ENCODE measurements around the gene ESRP2.

Gene ESRP2

DNA sequence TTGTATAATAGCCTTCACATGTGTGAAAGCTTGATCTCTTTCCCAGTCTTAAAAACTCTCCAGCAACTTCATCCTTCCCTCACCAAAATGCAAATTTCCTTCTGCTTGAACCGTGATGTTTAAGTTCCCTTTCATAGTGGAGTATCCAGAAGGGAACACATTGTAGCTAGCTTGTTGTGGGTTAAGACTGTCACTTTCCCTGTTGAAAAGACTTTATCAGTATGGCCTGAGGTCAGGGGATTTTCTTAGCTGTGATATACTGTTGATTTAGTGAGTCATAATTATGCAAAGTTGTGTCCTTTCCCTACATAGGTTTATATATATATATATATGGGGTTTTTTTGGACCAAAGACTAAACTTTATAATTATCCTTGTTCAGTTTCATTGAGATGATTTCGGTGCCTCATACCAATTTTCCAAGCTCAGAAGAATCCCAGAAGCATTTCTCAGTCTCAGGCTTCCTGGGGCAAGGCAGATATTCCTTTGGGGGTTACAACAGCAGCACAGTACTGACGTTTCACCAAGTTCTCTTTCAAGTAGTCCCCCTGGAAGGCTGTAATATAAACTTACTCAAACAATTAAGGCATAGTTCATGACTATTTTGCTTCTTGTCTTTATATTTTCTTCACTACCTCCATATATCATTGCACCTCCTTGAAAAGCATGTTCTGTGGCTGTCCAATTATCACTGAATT lies 35.7 kb downstream of the ESRP2 start:
- TF ChIP-seq EP300 (IDR thresholded peaks at IDR 0.05; ENCODE audit: borderline replicate concordance) (no peak), FOXM1 (IDR thresholded peaks at IDR 0.05; ENCODE audit: borderline replicate concordance, low read depth) (no peak), NFIC (IDR thresholded peaks at IDR 0.05) (no peak), CREB1 (IDR thresholded peaks at IDR 0.05; ENCODE audit: low read depth) (no peak), TEAD4 (IDR thresholded peaks at IDR 0.05) (no peak), EGR1 (IDR thresholded peaks at IDR 0.05) (no peak), YY1 (IDR thresholded peaks at IDR 0.05; ENCODE audit: low read depth) (no peak), RAD21 (IDR thresholded peaks at IDR 0.05; ENCODE audit: low read depth) (no peak), TCF12 (IDR thresholded peaks at IDR 0.05; ENCODE audit: low read depth) (no peak), REST (IDR thresholded peaks at IDR 0.05; ENCODE audit: low read depth) (no peak), ZBTB7A (IDR thresholded peaks at IDR 0.05; ENCODE audit: low read depth) (no peak), TAF1 (IDR thresholded peaks at IDR 0.05; ENCODE audit: low read depth) (no peak), CEBPB (IDR thresholded peaks at IDR 0.05) (no peak), MAX (IDR thresholded peaks at IDR 0.05) (no peak)
- TF ChIP-seq, protein P1, sequence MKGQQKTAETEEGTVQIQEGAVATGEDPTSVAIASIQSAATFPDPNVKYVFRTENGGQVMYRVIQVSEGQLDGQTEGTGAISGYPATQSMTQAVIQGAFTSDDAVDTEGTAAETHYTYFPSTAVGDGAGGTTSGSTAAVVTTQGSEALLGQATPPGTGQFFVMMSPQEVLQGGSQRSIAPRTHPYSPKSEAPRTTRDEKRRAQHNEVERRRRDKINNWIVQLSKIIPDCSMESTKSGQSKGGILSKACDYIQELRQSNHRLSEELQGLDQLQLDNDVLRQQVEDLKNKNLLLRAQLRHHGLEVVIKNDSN (IDR thresholded peaks at IDR 0.05) = no peak

GRCh38 chr16:68197250-68197649 lies 38.7 kb downstream of the ESRP2 start:
- TF ChIP-seq TAF1 (IDR thresholded peaks at IDR 0.05; ENCODE audit: low read depth) (no peak), MAX (IDR thresholded peaks at IDR 0.05) (no peak), TCF12 (IDR thresholded peaks at IDR 0.05; ENCODE audit: low read depth) (no peak), NFIC (IDR thresholded peaks at IDR 0.05) (no peak), EGR1 (IDR thresholded peaks at IDR 0.05) (no peak), CREB1 (IDR thresholded peaks at IDR 0.05; ENCODE audit: low read depth) (no peak), CEBPB (IDR thresholded peaks at IDR 0.05) (no peak), FOXM1 (IDR thresholded peaks at IDR 0.05; ENCODE audit: borderline replicate concordance, low read depth) (no peak), ZBTB7A (IDR thresholded peaks at IDR 0.05; ENCODE audit: low read depth) (no peak), REST (IDR thresholded peaks at IDR 0.05; ENCODE audit: low read depth) (no peak), RAD21 (IDR thresholded peaks at IDR 0.05; ENCODE audit: low read depth) (no peak), EP300 (IDR thresholded peaks at IDR 0.05; ENCODE audit: borderline replicate concordance) (no peak), YY1 (IDR thresholded peaks at IDR 0.05; ENCODE audit: low read depth) (no peak)
- TF ChIP-seq, protein P1 (IDR thresholded peaks at IDR 0.05) = no peak

DNA sequence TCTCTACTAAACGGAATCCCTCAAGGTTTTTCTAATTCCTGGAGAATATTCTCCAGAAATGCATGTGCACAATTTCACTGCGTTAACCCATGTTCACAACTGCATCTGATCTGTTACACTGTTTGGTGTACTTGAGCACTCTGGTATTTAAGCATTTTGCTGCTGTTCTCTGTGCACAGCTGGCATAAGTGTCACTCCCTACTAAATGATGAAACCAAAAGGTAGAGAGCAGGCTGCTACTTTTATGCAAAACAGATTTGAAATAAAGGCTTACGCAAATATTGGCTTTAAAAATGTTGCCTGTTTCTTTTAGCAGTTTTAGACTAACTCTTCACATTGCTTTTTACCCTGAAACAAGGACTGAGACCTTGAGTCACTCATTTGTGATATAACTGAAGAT lies 41.7 kb downstream of the ESRP2 start:
- TF ChIP-seq, protein P1 (IDR thresholded peaks at IDR 0.05) = no peak
- TF ChIP-seq TCF12 (IDR thresholded peaks at IDR 0.05; ENCODE audit: low read depth) (no peak), TAF1 (IDR thresholded peaks at IDR 0.05; ENCODE audit: low read depth) (no peak), ZBTB7A (IDR thresholded peaks at IDR 0.05; ENCODE audit: low read depth) (no peak), RAD21 (IDR thresholded peaks at IDR 0.05; ENCODE audit: low read depth) (no peak), FOXM1 (IDR thresholded peaks at IDR 0.05; ENCODE audit: borderline replicate concordance, low read depth) (no peak), EGR1 (IDR thresholded peaks at IDR 0.05) (no peak), TEAD4 (IDR thresholded peaks at IDR 0.05) (no peak), REST (IDR thresholded peaks at IDR 0.05; ENCODE audit: low read depth) (no peak), CREB1 (IDR thresholded peaks at IDR 0.05; ENCODE audit: low read depth) (no peak), MAX (IDR thresholded peaks at IDR 0.05) (no peak)

Measured in Ishikawa (cell line).